Measurements from ENCODE around the gene LDLRAD4. TPM values are rescaled to one million over a fixed set of nuclear protein-coding genes. Genes with fewer than 3 reads are reported as not detected.

The LDLRAD4 gene
- total RNA-seq, 1 experiment from 2014 or later: 3.6 TPM

DNA sequence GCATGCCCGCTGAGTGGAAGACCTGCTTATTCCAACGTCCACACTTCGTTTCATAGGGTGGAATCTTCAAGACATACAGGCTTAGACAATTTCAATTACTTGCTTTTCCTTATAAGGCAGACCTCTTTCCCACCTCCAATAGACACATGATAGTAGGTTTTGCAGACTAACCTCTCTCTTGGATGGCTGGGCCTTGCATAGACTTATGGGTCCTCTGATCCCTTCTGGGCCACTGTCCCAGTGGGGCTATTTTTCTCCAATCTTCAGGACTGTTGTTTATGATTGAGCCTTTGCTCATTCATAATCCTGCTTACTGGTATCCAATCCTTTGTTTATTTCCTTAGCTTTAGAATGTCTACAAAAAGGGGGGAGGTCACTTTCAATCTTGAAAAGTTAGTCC is 368.9 kb downstream of the LDLRAD4 start:
- Histone ChIP-seq H3K4me3 (ENCODE audit: low read depth, low read length, poor library complexity, severe bottlenecking) (no peak overlapping the region), H3K9me3 (ENCODE audit: low read depth, low read length, poor library complexity, severe bottlenecking) (no peaks in the 10 kb centered on the region), H3K27ac (ENCODE audit: low read depth, low read length, poor library complexity, severe bottlenecking) (no peak overlapping the region), H3K4me1 (ENCODE audit: insufficient read depth, low read length, poor library complexity, severe bottlenecking) (no peaks in the 10 kb centered on the region), H3K36me3 (ENCODE audit: insufficient read depth, low read length, poor library complexity, severe bottlenecking) (no peaks in the 10 kb centered on the region), H3K27me3 (replicated peaks; ENCODE audit: insufficient read depth, low read depth, low read length, poor library complexity) (no peaks in the 10 kb centered on the region)
- POLR2A ChIA-PET (ENCODE audit: low non-redundant PET): no interaction called here
- no peak for DNase-seq (ENCODE audit: low spot score)
- BruUV-seq (replicated peaks): no TSS peak
- intact Hi-C loops (cut with micrococcal nuclease; ENCODE audit: unreplicated experiment): no loop called here
- CTCF ChIA-PET: no interaction called here
- TF ChIP-seq EZH2 (IDR thresholded peaks at IDR 0.05; ENCODE audit: borderline replicate concordance, low read depth, low read length, poor library complexity, severe bottlenecking) (no peak), CTCF (conservative IDR thresholded peaks at IDR 0.05; ENCODE audit: low read depth, low read length) (no peak)

DNA sequence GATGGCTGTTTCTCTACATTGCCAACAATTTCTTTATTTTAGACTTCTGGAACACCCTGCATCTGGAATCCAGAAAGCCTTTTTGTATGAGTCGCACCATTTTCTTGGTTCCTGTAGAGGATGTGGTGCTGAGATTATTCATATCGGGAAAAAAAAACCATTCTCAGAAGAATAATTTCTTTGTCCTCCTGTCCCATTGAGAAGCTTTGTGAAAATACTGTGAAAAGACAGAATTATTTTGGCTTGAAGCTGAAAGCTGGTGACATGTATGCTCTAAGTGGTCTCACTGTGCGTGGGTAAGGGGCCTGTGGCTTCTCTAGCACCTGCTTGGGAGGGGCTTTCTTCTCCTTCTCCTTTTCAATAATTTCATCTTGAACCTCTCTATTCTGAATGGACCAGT is 369.4 kb downstream of the LDLRAD4 start:
- ChIA-PET POLR2A (ENCODE audit: low non-redundant PET) (no interaction called here), CTCF (no interaction called here)
- intact Hi-C loops (cut with micrococcal nuclease; ENCODE audit: unreplicated experiment): no loop called here
- Histone ChIP-seq H3K4me1 (ENCODE audit: insufficient read depth, low read length, poor library complexity, severe bottlenecking) (no peaks in the 10 kb centered on the region), H3K4me3 (ENCODE audit: low read depth, low read length, poor library complexity, severe bottlenecking) (no peak overlapping the region), H3K27ac (ENCODE audit: low read depth, low read length, poor library complexity, severe bottlenecking) (no peak overlapping the region), H3K9me3 (ENCODE audit: low read depth, low read length, poor library complexity, severe bottlenecking) (no peaks in the 10 kb centered on the region), H3K36me3 (ENCODE audit: insufficient read depth, low read length, poor library complexity, severe bottlenecking) (no peaks in the 10 kb centered on the region), H3K27me3 (replicated peaks; ENCODE audit: insufficient read depth, low read depth, low read length, poor library complexity) (no peaks in the 10 kb centered on the region)
- no peak for TF ChIP-seq EZH2 (IDR thresholded peaks at IDR 0.05; ENCODE audit: borderline replicate concordance, low read depth, low read length, poor library complexity, severe bottlenecking)
- TF ChIP-seq CTCF (conservative IDR thresholded peaks at IDR 0.05; ENCODE audit: low read depth, low read length): no peak
- DNase-seq (ENCODE audit: low spot score): no peak
- no TSS peak for BruUV-seq (replicated peaks)

DNA sequence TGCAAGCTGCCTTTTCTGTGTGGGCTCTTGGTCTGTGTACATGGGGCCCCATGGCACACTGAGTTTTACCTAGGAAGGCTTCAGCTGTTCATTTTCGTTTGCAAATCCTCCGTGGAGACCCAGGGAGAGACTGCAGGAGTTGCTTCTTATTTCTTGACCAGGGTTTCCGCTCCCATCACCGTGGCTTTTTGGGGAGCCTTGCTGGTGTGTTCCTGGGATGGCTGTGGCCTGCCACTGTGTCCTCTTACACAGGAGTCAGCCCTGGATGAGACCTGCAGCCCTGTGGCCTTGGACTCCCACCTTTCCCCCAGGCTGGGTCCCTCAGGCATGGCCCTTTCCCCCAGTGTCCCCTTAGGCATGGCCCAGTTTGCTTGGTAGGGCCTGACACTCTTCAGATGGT is 370.8 kb downstream of the LDLRAD4 start:
- no TSS peak for BruUV-seq (replicated peaks)
- no peak overlapping the region for H3K27ac ChIP-seq (ENCODE audit: low read depth, low read length, poor library complexity, severe bottlenecking)
- no peak for DNase-seq (ENCODE audit: low spot score)
- intact Hi-C loops (cut with micrococcal nuclease; ENCODE audit: unreplicated experiment): no loop called here
- ChIA-PET POLR2A (ENCODE audit: low non-redundant PET) (no interaction called here), CTCF (interaction anchor here (0.7 kb wide), 1 partner anchor 236 kb away, joined by 3 read pairs; no protein-coding TSS in a partner anchor)
- no peak for TF ChIP-seq CTCF (conservative IDR thresholded peaks at IDR 0.05; ENCODE audit: low read depth, low read length)
- no peak for TF ChIP-seq EZH2 (IDR thresholded peaks at IDR 0.05; ENCODE audit: borderline replicate concordance, low read depth, low read length, poor library complexity, severe bottlenecking)
- no peaks in the 10 kb centered on the region for H3K36me3 ChIP-seq (ENCODE audit: insufficient read depth, low read length, poor library complexity, severe bottlenecking)
- no peak overlapping the region for H3K4me3 ChIP-seq (ENCODE audit: low read depth, low read length, poor library complexity, severe bottlenecking)
- H3K27me3 ChIP-seq (replicated peaks; ENCODE audit: insufficient read depth, low read depth, low read length, poor library complexity): no peaks in the 10 kb centered on the region
- H3K9me3 ChIP-seq (ENCODE audit: low read depth, low read length, poor library complexity, severe bottlenecking): no peaks in the 10 kb centered on the region
- no peaks in the 10 kb centered on the region for H3K4me1 ChIP-seq (ENCODE audit: insufficient read depth, low read length, poor library complexity, severe bottlenecking)

All from A673 (cell line).